IPS-11a (cell line): Measurements from ENCODE around the gene MIX23.
"Not testable (repeated sequence)": the region's sequence is repeated elsewhere in the genome, so short reads cannot be mapped to it uniquely, and the experiment has no call there.

Experiments used
- H3K4me3 ChIP-seq: one replicate; pipeline ENCODE4 v1.5.1; 2013; ENCODE audit warnings: low read depth, low read length, control low read depth

The MIX23 gene

GRCh38 chr3:122392868-122393844 lies 10.1 kb upstream of the MIX23 start:
- H3K4me3 ChIP-seq: no peak overlapping the region

- H3K4me3 ChIP-seq: no peak overlapping the region
Observed at GRCh38 chr3:122391681-122392446, 8.8 kb upstream of the MIX23 start.

GRCh38 chr3:122390665-122391064 lies 7.6 kb upstream of the MIX23 start:
- H3K4me3 ChIP-seq: no peak overlapping the region

DNA sequence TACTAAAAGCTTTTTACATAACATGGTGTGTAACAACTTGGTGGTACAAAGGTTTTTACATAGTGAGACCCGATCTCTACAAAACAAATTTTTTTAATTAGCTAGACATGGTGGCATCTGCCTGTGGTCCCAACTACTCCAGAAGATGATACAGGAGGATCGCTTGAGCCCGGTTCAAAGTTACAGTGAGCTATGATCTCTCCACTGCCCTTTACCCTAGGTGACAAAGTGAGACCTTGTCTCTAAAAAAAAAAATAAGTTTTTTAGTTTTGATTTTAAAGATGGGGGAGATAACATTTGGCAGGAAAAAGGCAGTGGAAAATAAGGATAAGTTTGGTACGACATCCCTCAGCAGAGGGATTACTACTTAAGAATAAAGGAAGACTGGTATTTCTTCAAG lies 6.9 kb upstream of the MIX23 start:
- H3K4me3 ChIP-seq: no peak overlapping the region

DNA sequence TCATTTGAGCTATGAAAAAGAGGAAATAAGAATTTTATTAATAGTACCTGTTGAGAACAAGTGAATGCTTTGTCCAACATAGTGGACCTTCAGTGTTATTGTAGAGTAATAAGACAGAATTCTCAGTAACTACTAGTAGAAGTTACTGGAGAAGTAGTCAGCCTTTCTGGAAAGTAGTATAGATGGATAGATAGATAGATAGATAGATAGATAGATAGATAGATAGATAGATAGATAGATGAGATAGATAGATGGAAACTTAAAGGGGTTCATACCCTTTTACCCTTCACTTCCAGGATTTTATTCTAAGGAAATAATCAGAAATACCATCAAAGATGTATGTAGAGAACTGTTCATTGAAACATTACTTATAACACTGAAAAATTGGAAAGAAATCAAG lies 6.2 kb upstream of the MIX23 start:
- no peak overlapping the region for H3K4me3 ChIP-seq

- no peak overlapping the region for H3K4me3 ChIP-seq
Observed at GRCh38 chr3:122387709-122388108, 4.7 kb upstream of the MIX23 start.

- H3K4me3 ChIP-seq: peak within 1 kb of the TSS; percentile 94
Observed at GRCh38 chr3:122383771-122384697, 1.0 kb upstream of the MIX23 start, which contains the start of gene FAM162A. Gene FAM162A, plus strand, starts transcription at chr3:122384182. Its CDS starts 84 bp downstream, at chr3:122384266.

DNA sequence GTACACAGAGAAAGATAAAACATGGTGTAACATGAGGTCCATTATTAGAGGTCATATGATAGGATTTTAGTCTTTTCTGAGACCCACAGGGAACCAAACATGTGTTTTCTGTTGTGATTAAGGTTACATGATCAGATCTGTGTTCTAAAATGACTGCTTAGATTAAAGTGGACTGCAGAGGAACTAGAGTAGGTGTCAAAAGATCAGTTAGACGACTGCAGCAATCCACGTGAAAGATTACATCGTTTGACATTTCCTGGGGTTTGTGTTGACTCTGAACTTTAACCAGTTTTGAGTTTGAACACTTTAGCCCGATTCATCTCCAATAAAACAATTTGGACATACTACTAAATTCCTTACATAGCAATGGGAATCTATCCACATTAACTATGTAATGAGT lies 5.1 kb downstream of the MIX23 start:
- no peak overlapping the region for H3K4me3 ChIP-seq

DNA sequence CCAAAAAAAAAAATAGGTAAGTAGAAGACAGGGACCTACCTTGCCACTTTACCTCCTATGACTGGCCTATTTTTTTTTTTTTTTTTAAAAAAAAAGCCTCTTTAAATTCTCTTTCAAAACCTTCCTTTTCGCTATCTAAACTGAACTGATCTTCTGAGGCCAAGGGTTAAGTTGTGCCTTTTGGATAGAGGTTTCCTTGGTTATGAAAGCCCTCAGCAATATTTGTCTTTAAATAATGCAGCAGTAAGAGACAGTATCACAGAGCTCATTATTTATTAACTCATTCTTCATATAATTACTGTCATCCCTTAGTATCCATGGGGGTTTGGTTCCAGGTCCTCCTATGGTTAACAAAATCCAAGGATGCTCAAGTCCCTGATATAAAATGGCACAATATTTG lies 9.0 kb downstream of the MIX23 start:
- no peak overlapping the region for H3K4me3 ChIP-seq

DNA sequence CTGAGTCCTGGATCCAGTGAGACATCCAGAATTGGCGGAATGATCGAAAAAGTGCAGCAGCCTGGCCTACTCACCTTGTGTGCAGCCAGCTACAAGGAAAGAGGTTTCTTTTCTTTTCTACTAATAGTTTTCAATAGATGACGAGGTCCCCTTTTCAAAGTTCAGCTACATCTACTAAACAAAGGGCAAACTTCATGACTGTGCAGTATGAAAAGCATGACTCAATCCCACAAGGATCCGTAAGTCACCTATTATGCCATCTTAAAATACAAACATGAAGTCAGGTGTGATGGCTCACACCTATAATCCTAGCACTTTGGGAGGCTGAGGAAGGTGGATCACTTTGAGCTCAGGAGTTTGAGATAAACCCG lies 16.7 kb downstream of the MIX23 start:
- no peak overlapping the region for H3K4me3 ChIP-seq

GRCh38 chr3:122365582-122366378 lies 17.3 kb downstream of the MIX23 start:
- H3K4me3 ChIP-seq: not testable (repeated sequence)

- no peak overlapping the region for H3K4me3 ChIP-seq
Observed at GRCh38 chr3:122365073-122365472, 18.0 kb downstream of the MIX23 start.

GRCh38 chr3:122364490-122364889 lies 18.5 kb downstream of the MIX23 start:
- H3K4me3 ChIP-seq: no peak overlapping the region

GRCh38 chr3:122362026-122362425 lies 21.0 kb downstream of the MIX23 start:
- H3K4me3 ChIP-seq: no peak overlapping the region

DNA sequence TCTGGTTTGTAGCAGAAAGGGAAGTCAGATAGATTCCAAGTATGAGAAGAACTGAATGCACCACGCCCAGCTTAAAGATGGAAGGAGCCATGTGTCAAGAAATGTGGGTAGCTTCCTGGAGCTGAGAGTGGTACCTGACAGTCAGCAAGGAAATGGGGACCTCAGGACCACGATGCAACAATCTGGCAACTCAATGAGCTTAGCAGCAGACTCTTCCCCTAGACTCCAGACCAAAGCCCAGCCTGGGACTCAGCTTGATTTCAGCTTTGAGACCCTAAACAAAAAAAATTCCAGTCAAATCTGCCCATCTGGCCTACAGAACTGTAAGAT lies 24.4 kb downstream of the MIX23 start:
- no peak overlapping the region for H3K4me3 ChIP-seq

GRCh38 chr3:122357828-122358702 lies 25.0 kb downstream of the MIX23 start:
- no peak overlapping the region for H3K4me3 ChIP-seq

DNA sequence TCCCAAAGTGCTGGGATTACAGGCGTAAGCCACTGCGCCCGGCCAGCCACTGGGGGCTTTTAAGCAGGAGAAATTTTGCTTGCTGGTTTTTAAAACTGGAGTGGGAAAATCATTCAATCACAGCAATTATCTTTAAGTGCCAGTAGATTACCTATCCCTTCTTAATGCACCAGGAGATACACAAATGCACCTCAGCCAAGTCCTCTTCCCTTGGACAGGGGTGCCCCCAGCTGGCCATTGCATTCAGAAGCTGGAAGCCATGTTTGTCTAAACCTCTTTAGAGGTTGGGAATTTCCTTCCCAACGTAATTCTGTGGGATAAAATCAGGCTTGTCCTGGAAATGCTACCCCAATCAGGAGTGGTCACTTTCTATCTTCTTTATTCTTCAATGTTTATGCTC lies 26.6 kb downstream of the MIX23 start:
- H3K4me3 ChIP-seq: no peak overlapping the region

DNA sequence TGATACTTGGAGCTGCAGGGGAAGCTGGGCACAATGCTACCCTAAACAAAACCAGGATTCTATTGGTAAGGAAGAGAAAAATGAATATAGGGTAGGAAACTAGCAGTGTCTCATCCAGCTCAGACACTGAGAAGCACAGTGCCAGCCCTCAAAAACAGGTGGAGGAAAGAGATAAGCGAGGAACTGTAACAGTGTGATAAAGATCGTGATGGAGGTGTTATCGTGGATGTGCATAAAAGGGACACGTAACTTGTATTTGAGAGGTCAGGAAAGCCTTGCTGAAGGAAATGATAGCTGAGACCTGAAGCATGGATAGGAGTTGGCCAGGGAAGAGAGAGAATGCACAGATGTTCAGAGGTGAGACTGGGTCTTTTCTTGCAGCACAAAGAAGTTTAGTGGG lies 27.4 kb downstream of the MIX23 start:
- H3K4me3 ChIP-seq: no peak overlapping the region

DNA sequence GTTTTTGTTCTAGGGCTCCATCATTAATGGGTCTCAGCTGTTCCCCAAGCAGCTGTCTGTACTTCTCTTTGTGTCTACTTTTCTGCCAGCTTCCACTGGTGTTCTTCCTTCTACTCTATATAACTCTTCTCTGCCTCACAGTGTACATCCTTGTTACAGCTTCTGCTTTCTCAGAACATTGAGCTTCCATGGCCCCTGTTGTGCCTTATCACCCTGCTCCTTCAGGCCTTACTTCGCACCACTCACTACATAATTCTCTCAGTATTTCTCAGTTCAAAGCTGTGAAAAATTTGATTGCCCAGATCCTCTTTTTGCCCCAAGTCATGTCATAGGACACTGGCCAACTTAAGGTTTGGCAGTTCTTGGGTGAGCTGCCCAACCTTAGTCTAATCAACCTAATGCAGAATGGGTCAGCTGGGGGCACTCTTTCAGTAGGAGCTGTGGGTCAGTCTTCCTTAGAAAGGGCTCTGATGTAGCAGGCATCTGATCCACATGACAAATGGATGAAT lies 29.1 kb downstream of the MIX23 start:
- no peak overlapping the region for H3K4me3 ChIP-seq
